ENCODE data around the gene OLFML2B.

GRCh38 chr1:162013289-162013688, 10.4 kb downstream of the OLFML2B start:
- TF ChIP-seq CTCF (conservative IDR thresholded peaks at IDR 0.05; ENCODE audit: low read depth, low read length): no peak
- TF ChIP-seq EZH2 (IDR thresholded peaks at IDR 0.05; ENCODE audit: borderline replicate concordance, low read depth, low read length, poor library complexity, severe bottlenecking): no peak
